Activated naive CD8-positive, alpha-beta T cell treated with anti-CD3 and anti-CD28 coated beads, Interleukin-2, amount 10 ng/mL, durations not matched to agents 7 days and 5 days (primary cell): Measurements from ENCODE around the gene ZNF416. TPM values are rescaled to one million over a fixed set of nuclear protein-coding genes. Genes with fewer than 3 reads are reported as not detected.
A peak's percentile ranks its signal among the peaks of the same experiment; 100 is the strongest.

Source experiments
- ATAC-seq: fragments of 150-1000 bp; cut with Tn5 transposase; one replicate; pipeline ENCODE4 v1.10.0; 2021; ENCODE audit warnings: low read depth, moderate library complexity
- POLR2A ChIA-PET: fragments of 350-600 bp; sonication (Branson Sonifier 250); formaldehyde crosslinking; loops from one replicate; lab custom pipeline; 2021; ENCODE audit warnings: antibody characterized with exemption; lab: Charles Lee
- DNase-seq: peaks from one replicate; pipeline ENCODE4 v3.0.0; 2021
- H3K27ac Mint-ChIP-seq: one replicate; pipeline ENCODE4 v1.8.0; 2022; ENCODE audit warnings: mild to moderate bottlenecking, mixed read lengths
- H3K27me3 Mint-ChIP-seq: one replicate; pipeline ENCODE4 v1.8.0; 2022; ENCODE audit warnings: mild to moderate bottlenecking, moderate library complexity, mixed read lengths
- H3K36me3 Mint-ChIP-seq: one replicate; pipeline ENCODE4 v1.8.0; 2021; ENCODE audit warnings: mild to moderate bottlenecking, mixed read lengths
- H3K4me1 Mint-ChIP-seq: one replicate; pipeline ENCODE4 v1.8.0; 2021; ENCODE audit warnings: mixed read lengths
- H3K4me3 Mint-ChIP-seq: one replicate; pipeline ENCODE4 v1.8.0; 2022; ENCODE audit warnings: mild to moderate bottlenecking, moderate library complexity, mixed read lengths
- H3K9me3 Mint-ChIP-seq: one replicate; pipeline ENCODE4 v1.8.0; 2021; ENCODE audit warnings: mixed read lengths
- total RNA-seq, 2 experiments: library from RNA; stranded (reverse); gene quantifications; one replicate each; pipeline ENCODE4 v1.2.3, GENCODE V29; 2021

The ZNF416 gene
- 10 to 100 TPM in 1 of 2 experiments, 1 to 10 TPM in 1; 10.0 to 10.5 TPM for total RNA-seq

DNA sequence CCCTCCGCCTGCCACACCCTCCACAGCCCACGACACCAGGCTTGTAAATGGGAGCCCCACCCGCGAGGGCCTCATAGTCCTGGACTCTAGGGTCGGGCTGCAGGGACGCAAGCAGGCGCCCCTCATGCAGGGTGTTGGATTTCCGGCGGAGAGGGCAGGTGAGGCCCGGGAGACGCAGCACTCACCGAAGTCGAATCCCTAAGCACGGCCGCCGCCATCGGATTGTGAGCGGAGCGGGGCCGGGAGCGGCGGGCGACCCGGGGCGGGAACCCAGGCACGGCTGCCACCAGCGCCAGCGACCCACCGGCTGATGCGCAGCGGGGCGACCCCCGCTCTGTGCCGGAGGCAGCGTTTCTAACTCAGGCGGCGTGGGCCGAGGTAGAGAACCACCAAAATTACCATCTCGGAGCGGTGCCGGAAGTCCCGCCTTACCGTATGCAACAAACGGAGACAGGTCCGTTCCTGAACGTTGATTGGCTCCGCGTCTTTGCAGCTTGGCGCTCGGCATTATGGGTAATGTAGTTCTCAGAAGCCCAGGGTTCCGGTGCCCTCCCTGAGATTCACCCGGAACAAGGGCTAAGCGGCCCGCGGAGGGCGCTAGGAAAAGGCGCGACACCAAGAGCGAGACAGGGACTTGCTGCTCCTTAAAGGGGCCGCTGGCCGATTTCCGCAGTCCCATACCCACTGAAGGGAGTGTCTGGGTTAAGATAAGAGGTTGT is at the start of gene ZNF416:
TSS of gene ZNF416 (minus strand) at position 425 of the 719 bp plus-strand sequence. CDS start at position 218, 207 bp downstream.
- Mint-ChIP-seq H3K27me3 (no peaks in the 10 kb centered on the region), H3K4me1 (peaks cover 20% of the 10 kb centered on the region), H3K9me3 (peaks cover 44% of the 10 kb centered on the region), H3K36me3 (peaks cover 41% of the 10 kb centered on the region), H3K27ac (peak within 1 kb of the TSS; percentile 81), H3K4me3 (peak within 1 kb of the TSS; percentile 84)
- ATAC-seq (peak; percentile 82), DNase-seq (peak; percentile 86)
- POLR2A ChIA-PET, result interaction anchor here (0.6 to 1.4 kb wide), 4 partner anchors 55 to 424 kb away, joined by 3 to 5 read pairs (median 4); partner anchors contain the start of genes ZNF211, ZNF606 and ZNF773

DNA sequence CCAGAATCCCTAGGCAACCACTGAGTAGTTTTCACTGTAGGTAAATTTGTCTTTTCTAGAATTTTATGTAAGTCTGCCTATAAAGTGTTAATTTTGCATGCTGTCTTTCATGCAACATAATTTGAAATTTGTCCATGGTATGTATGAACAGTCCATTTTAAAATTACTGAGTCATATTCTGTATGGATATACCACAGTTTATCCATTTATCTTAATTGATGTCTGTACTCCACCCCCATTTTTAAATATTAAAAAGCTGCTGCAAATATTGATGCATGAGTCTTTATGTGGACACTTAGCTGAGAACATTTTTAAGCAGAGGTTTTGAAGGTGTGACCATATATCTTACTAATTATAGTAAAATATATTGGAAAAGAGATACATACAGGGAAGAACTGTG is 44.4 kb upstream of the ZNF416 start:
- POLR2A ChIA-PET, result no interaction called here
- Mint-ChIP-seq H3K4me3 (no peak overlapping the region), H3K9me3 (peaks cover 34% of the 10 kb centered on the region)

DNA sequence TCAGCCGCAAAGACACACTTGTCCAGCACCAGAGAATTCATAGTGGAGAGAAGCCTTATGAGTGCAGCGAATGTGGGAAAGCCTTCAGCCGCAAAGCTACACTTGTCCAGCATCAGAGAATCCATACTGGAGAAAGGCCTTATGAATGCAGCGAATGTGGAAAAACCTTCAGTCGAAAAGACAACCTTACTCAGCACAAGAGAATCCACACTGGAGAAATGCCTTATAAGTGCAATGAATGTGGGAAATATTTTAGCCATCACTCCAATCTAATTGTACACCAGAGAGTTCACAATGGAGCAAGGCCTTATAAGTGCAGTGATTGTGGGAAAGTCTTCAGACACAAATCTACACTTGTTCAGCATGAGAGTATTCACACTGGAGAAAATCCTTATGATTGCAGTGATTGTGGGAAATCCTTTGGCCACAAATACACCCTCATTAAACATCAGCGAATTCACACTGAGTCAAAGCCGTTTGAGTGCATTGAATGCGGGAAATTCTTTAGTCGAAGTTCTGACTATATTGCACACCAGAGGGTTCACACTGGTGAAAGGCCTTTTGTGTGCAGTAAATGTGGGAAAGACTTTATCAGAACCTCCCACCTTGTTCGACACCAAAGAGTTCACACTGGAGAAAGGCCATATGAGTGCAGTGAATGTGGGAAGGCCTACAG is 42.1 kb upstream of the ZNF416 start:
- peaks cover 7% of the 10 kb centered on the region for H3K4me1 Mint-ChIP-seq
- ATAC-seq (no peak), DNase-seq (no peak)
- H3K4me3 Mint-ChIP-seq, result no peak overlapping the region
- POLR2A ChIA-PET, result no interaction called here
- peaks cover 51% of the 10 kb centered on the region for H3K9me3 Mint-ChIP-seq
- no peaks in the 10 kb centered on the region for H3K27me3 Mint-ChIP-seq
- H3K36me3 Mint-ChIP-seq, result peaks cover 94% of the 10 kb centered on the region
- H3K27ac Mint-ChIP-seq, result no peak overlapping the region

More for the DNA sequence above, 44.4 kb upstream of the ZNF416 start:
- ATAC-seq, result no peak
- H3K36me3 Mint-ChIP-seq, result peaks cover 78% of the 10 kb centered on the region
- DNase-seq, result no peak
- H3K4me1 Mint-ChIP-seq, result no peaks in the 10 kb centered on the region
- no peak overlapping the region for H3K27ac Mint-ChIP-seq
- no peaks in the 10 kb centered on the region for H3K27me3 Mint-ChIP-seq

DNA sequence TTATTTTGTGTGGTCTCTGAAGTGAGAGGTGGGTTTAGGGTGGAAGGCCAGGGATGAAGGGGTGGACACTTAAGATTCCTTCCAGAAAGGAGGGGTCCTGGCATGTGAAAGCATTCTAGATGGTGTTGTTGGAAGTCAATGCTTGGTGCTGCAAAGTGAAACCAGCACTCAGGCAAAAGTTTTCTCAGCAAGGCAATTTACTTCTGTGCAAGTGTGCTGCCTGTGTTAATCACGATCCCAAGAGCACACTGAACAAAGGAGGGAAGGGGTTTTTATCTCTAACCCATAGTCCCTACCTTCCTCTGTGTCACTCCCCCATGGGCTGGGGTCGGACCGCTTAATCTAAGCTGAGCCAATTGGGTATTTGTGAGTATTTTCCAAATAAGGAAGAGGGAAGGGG is 36.6 kb upstream of the ZNF416 start:
- DNase-seq (no peak), ATAC-seq (no peak)
- Mint-ChIP-seq H3K4me1 (peaks cover 23% of the 10 kb centered on the region), H3K36me3 (peaks cover 69% of the 10 kb centered on the region), H3K4me3 (peak overlapping the region; percentile 85), H3K9me3 (peaks cover 55% of the 10 kb centered on the region), H3K27me3 (no peaks in the 10 kb centered on the region), H3K27ac (peak overlapping the region; percentile 79)
- POLR2A ChIA-PET, result no interaction called here

DNA sequence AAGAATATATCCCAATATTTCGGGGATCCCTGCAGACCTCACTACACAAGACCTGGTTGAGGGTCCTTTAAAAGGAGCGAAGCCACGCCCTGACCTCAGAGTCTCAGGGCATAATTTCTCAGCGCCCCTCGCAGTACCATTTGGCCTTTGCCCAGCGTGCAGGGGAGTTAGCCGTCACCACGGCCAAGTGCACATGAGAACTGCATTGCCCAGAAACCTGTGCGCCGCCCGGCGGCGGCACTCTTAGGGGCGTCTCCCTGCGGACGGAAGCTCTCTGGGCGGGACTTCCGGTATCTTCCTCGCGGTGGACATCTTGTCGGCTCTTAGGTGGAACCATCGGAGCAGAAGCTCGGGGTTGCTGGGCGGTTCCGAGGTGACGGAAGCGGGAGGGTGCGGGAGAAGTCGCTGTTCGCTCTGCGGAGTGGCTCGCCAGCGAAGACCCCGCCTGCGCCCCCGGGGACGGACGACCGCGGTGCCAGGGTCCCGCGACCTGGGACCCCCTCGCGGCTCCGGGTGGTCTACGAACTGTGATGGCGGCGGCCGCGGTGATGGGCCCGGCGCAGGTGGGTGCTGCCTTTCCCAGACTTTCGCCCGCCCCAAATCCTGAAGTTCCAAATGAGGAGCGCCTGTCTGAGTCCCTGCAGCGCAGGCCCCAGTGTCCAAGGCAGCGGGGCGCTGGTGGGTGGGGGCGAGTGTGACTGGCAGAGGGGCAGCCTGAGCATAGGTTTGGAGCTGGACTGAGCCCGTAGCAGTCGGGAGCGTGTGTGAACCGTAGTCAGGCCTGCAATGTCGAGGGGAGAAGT is 35.4 kb upstream of the ZNF416 start, which contains the start of gene ZNF134:
TSS of gene ZNF134 (plus strand) at position 302 of the 803 bp plus-strand sequence. CDS start 5,227 bp downstream, outside the sequence.
- peaks cover 46% of the 10 kb centered on the region for H3K9me3 Mint-ChIP-seq
- no peaks in the 10 kb centered on the region for H3K27me3 Mint-ChIP-seq
- H3K4me3 Mint-ChIP-seq, result peak within 1 kb of the TSS; percentile 85
- peak within 1 kb of the TSS; percentile 79 for H3K27ac Mint-ChIP-seq
- peak; percentile 98 for ATAC-seq
- peaks cover 23% of the 10 kb centered on the region for H3K4me1 Mint-ChIP-seq
- DNase-seq, result peak; percentile 87
- POLR2A ChIA-PET, result interaction anchor here (0.7 to 2.0 kb wide), 6 partner anchors 13 to 303 kb away, joined by 3 to 11 read pairs (median 6); partner anchors contain the start of genes ZIK1 and ZNF211
- H3K36me3 Mint-ChIP-seq, result peaks cover 61% of the 10 kb centered on the region

DNA sequence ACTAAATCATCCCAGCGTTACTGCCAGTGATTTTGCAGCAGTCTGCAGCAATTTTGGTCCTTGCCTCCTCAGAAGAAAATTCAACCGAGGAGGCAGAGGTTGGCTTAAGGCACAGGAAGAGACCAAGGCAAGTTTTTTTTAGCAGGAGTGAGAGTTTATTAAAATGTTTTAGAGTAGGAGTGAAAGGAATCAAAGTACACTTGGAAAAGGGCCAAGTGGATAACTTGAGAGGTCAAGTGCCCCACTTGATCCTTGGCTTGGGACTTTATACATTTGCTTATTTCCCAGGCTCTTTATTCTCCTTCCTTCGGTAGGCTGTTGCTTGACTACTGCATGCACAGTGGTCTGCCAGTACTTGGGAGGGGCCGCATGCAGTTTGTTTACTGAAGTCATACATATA is 32.4 kb upstream of the ZNF416 start:
- Mint-ChIP-seq H3K9me3 (peaks cover 32% of the 10 kb centered on the region), H3K36me3 (peaks cover 58% of the 10 kb centered on the region), H3K4me3 (no peak overlapping the region), H3K27me3 (no peaks in the 10 kb centered on the region), H3K27ac (no peak overlapping the region), H3K4me1 (peaks cover 16% of the 10 kb centered on the region)
- DNase-seq, result no peak
- no peak for ATAC-seq
- POLR2A ChIA-PET, result no interaction called here

DNA sequence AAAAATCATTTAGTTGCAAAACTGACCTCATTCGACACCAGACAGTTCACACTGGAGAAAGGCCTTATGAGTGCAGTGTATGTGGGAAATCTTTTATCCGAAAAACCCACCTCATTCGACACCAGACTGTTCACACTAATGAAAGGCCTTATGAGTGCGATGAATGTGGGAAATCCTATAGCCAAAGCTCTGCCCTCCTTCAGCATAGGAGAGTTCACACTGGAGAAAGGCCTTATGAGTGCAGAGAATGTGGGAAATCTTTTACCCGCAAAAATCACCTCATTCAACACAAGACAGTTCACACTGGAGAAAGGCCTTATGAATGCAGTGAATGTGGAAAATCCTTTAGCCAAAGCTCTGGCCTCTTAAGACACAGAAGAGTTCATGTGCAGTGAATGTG is 28.2 kb upstream of the ZNF416 start:
- DNase-seq (no peak), ATAC-seq (no peak)
- H3K27ac Mint-ChIP-seq, result no peak overlapping the region
- POLR2A ChIA-PET, result interaction anchor here (1.1 kb wide), 1 partner anchor 12 kb away, joined by 4 read pairs; no protein-coding TSS in a partner anchor
- H3K27me3 Mint-ChIP-seq, result no peaks in the 10 kb centered on the region
- H3K9me3 Mint-ChIP-seq, result peaks cover 38% of the 10 kb centered on the region
- H3K4me1 Mint-ChIP-seq, result peaks cover 3% of the 10 kb centered on the region
- H3K4me3 Mint-ChIP-seq, result no peak overlapping the region
- H3K36me3 Mint-ChIP-seq, result peaks cover 77% of the 10 kb centered on the region

DNA sequence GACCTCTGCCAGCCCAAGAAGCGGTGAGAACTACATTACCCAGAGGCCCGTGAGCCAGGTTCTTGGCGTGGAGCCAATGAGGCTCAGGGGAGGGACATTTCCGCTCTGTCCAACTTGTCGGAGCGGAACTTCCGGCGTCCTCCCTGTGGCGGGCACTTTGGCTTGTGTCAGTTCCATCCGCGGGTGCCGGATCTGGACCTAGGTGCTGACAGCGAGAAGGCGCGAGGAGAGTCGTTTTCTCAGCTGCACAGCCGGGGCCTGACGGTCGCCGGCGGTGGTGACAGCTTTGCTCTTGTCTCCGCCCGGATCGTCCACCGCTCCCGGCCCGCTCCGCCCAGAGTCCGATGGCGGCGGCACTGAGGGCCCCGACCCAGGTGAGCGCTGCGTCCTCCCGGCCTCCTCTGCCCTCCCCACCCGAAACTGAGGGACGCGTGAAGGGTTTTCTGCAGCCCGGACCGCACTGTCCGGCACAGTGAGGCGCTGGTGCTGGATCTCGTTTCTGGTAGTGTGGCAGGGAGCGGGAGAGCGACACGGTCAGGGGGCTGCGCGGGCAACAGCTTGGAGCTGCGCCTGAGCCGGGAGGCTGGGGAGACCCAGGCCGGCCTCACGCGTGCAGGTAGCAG is 21.2 kb upstream of the ZNF416 start, which contains the start of gene ZNF530:
TSS of gene ZNF530 (plus strand) at position 125 of the 623 bp plus-strand sequence. CDS start 4,461 bp downstream, outside the sequence.
- DNase-seq (peak; percentile 87), ATAC-seq (peak; percentile 98)
- H3K4me3 Mint-ChIP-seq, result peak within 1 kb of the TSS; percentile 90
- H3K27ac Mint-ChIP-seq, result peak within 1 kb of the TSS; percentile 89
- no peaks in the 10 kb centered on the region for H3K27me3 Mint-ChIP-seq
- POLR2A ChIA-PET, result interaction anchor here (0.8 to 1.9 kb wide), 4 partner anchors 13 to 109 kb away, joined by 3 to 9 read pairs (median 4); partner anchors contain the start of genes ZIK1, ZNF134 and ZNF154
- peaks cover 48% of the 10 kb centered on the region for H3K36me3 Mint-ChIP-seq
- peaks cover 18% of the 10 kb centered on the region for H3K4me1 Mint-ChIP-seq
- H3K9me3 Mint-ChIP-seq, result peaks cover 45% of the 10 kb centered on the region

DNA sequence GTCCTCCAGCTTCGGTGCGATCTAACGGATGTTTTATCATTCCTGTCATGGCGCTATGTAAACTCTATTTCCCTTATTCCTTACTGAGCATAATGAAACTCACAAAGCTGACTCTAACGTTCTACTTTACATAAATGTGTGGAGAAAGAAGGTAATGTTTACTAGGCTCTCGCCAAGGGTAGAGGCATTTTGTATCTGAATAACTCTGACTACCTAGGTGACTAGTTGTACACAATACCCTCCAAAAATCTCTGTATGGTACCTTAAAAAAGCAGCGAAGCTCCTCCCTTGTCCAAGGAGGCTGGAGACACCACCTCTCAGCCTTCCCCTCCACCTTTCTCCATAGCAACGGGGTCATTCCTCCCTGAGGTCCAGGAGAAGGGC is 20.7 kb upstream of the ZNF416 start:
- H3K4me1 Mint-ChIP-seq, result peaks cover 18% of the 10 kb centered on the region
- H3K36me3 Mint-ChIP-seq, result peaks cover 43% of the 10 kb centered on the region
- ATAC-seq (peak; percentile 24), DNase-seq (no peak)
- H3K27me3 Mint-ChIP-seq, result no peaks in the 10 kb centered on the region
- POLR2A ChIA-PET, result interaction anchor here (0.9 to 1.9 kb wide), 3 partner anchors 13 to 110 kb away, joined by 3 to 4 read pairs (median 3); partner anchors contain the start of genes ZIK1 and ZNF154
- H3K27ac Mint-ChIP-seq, result peak overlapping the region; percentile 89
- peaks cover 41% of the 10 kb centered on the region for H3K9me3 Mint-ChIP-seq
- peak overlapping the region; percentile 90 for H3K4me3 Mint-ChIP-seq

DNA sequence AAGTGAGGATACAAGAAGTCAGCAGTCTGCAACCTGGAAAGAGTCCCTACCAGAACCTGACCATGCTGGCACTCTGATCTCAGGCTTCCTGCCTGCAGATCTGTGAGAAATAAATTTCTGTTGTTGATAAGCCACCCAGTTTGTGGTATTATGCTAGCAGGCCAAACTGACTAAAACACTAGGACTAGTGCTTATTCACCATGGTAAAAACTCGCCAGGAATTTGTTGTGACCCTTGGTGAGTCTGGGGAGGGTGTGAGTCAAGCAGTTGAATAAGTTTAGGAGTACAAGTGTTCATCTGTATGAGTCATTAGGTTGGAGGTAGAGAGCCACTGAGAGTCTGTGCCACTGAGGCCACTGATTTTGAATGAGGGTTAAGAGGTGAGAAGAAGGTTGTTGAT is 8.8 kb upstream of the ZNF416 start:
- no peak overlapping the region for H3K4me3 Mint-ChIP-seq
- POLR2A ChIA-PET, result no interaction called here
- peaks cover 77% of the 10 kb centered on the region for H3K36me3 Mint-ChIP-seq
- H3K9me3 Mint-ChIP-seq, result peaks cover 45% of the 10 kb centered on the region
- H3K27ac Mint-ChIP-seq, result no peak overlapping the region
- DNase-seq (no peak), ATAC-seq (no peak)
- H3K4me1 Mint-ChIP-seq, result peaks cover 13% of the 10 kb centered on the region
- no peaks in the 10 kb centered on the region for H3K27me3 Mint-ChIP-seq

DNA sequence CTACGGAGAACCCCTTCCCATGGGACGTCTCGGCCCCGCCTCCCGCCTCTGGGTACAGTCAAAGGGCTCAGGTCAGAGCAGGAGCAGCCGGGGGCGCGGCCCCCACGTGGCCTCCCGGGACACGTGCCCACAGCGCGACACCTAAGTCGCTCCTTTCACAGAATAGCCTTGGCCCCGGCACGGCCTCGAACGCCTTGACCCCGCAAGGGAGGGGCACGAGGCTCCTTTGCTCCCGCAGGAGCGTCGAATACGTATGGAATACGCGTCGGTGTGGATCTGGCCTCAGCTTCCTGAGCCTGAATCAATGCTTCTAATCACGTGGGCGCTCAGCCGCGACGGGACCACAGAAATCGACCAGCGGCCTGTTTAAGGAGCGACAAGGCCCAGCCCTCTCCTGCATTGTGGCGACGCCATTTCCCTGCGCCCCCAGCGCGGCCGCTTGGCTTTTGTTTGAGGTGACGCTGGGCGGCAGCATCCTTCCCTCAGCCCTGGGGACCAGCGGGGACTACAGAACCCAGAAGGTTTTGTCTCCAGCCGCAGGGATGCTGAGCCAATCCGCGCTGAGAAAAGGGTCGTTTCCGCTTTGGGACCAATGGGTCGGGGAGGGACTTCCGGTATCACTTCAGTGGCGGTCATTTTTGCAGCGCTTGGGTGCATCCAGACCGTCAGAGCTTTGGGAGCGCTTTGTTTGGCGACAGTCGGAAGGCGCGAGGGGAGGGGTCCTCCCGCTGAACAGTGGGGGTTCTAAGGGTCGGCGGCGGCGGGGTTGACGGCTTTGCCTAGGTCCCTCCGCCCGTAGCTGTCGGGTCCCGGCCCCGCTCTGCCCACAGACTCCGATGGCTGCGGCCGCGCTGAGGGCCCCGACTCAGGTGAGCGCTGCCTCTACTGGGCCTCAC is 5.1 kb upstream of the ZNF416 start, which contains the start of gene ZIK1:
TSS of gene ZIK1 (plus strand) at position 625 of the 896 bp plus-strand sequence. CDS start at position 837, 212 bp downstream.
- H3K4me3 Mint-ChIP-seq, result peak within 1 kb of the TSS; percentile 90
- H3K4me1 Mint-ChIP-seq, result peaks cover 16% of the 10 kb centered on the region
- peaks cover 35% of the 10 kb centered on the region for H3K9me3 Mint-ChIP-seq
- POLR2A ChIA-PET, result interaction anchor here (0.9 to 1.7 kb wide), 5 partner anchors 16 to 236 kb away, joined by 3 to 4 read pairs (median 3); partner anchors contain the start of genes ZNF134 and ZNF530
- DNase-seq, result peak; percentile 84
- ATAC-seq, result peak; percentile 91
- H3K27me3 Mint-ChIP-seq, result no peaks in the 10 kb centered on the region
- peaks cover 43% of the 10 kb centered on the region for H3K36me3 Mint-ChIP-seq
- peak within 1 kb of the TSS; percentile 90 for H3K27ac Mint-ChIP-seq
